ENCODE data around the gene RHBDF2.

RHBDF2 gene

GRCh38 chr17:76538941-76539570 is 37.8 kb upstream of the RHBDF2 start:
- Histone ChIP-seq H2BK12ac (ENCODE audit: low read length) (no peak overlapping the region), H3K4me3 (ENCODE audit: low read depth, low read length) (no peak overlapping the region), H3K4me1 (ENCODE audit: control insufficient read depth in 1 of 2, insufficient read depth in 2 of 2, low read length in 2 of 2) (peaks cover 19 to 32% of the 10 kb centered on the region in 2 experiments), H3K36me3 (ENCODE audit: control insufficient read depth in 1 of 2, insufficient read depth in 2 of 2, low read length in 2 of 2) (no peaks in the 10 kb centered on the region), H3K79me1 (ENCODE audit: low read length) (peaks cover 2% of the 10 kb centered on the region), H4K8ac (ENCODE audit: low read depth, low read length) (no peak overlapping the region), H2BK120ac (ENCODE audit: insufficient read depth, low read length, poor library complexity) (no peak overlapping the region), H3K27me3 (ENCODE audit: insufficient read depth, low read length) (peaks cover 33% of the 10 kb centered on the region), H4K12ac (ENCODE audit: low read depth, low read length) (no peak overlapping the region), H3K18ac (ENCODE audit: low read length) (no peak overlapping the region), H3K14ac (ENCODE audit: low read length) (no peak overlapping the region), H3K9me3 (ENCODE audit: insufficient read depth, low read depth, low read length) (peaks cover 2% of the 10 kb centered on the region), H3K23ac (ENCODE audit: low read length) (no peak overlapping the region), H3K79me2 (ENCODE audit: control insufficient read depth, insufficient read depth, low read length, poor library complexity) (peaks cover 2% of the 10 kb centered on the region), H4K91ac (ENCODE audit: low read depth, low read length) (no peak overlapping the region), H3K4ac (ENCODE audit: low read depth, low read length) (no peak overlapping the region), H2BK5ac (ENCODE audit: low read depth, low read length, poor library complexity) (no peak overlapping the region), H3K4me2 (ENCODE audit: low read length) (no peak overlapping the region), H2AK5ac (ENCODE audit: low read length) (no peak overlapping the region), H3K9ac (ENCODE audit: low read length) (no peak overlapping the region), H2AFZ (ENCODE audit: insufficient read depth, low read length, poor library complexity) (no peak overlapping the region), H3K27ac (ENCODE audit: low read depth, low read length) (no peak overlapping the region)
- no peak for DNase-seq
- no CpG with 5 or more reads among the region's 9 CpGs for WGBS (ENCODE audit: extremely low coverage, insufficient coverage, insufficient read length)

- H3K79me2 ChIP-seq (ENCODE audit: control insufficient read depth, insufficient read depth, low read length, poor library complexity) = peaks cover 2% of the 10 kb centered on the region
- peaks cover 15 to 27% of the 10 kb centered on the region in 2 experiments for H3K4me1 ChIP-seq (ENCODE audit: control insufficient read depth in 1 of 2, insufficient read depth in 2 of 2, low read length in 2 of 2)
- no peak overlapping the region for H3K14ac ChIP-seq (ENCODE audit: low read length)
- H2BK120ac ChIP-seq (ENCODE audit: insufficient read depth, low read length, poor library complexity) = no peak overlapping the region
- no peak overlapping the region for H4K91ac ChIP-seq (ENCODE audit: low read depth, low read length)
- H2AFZ ChIP-seq (ENCODE audit: insufficient read depth, low read length, poor library complexity) = no peak overlapping the region
- H3K4ac ChIP-seq (ENCODE audit: low read depth, low read length) = no peak overlapping the region
- H2AK5ac ChIP-seq (ENCODE audit: low read length) = no peak overlapping the region
- H3K4me2 ChIP-seq (ENCODE audit: low read length) = peak overlapping the region; percentile 62
- H3K9me3 ChIP-seq (ENCODE audit: insufficient read depth, low read depth, low read length) = peaks cover 2% of the 10 kb centered on the region
- no peak overlapping the region for H4K12ac ChIP-seq (ENCODE audit: low read depth, low read length)
- H3K27ac ChIP-seq (ENCODE audit: low read depth, low read length) = no peak overlapping the region
- H3K36me3 ChIP-seq (ENCODE audit: control insufficient read depth in 1 of 2, insufficient read depth in 2 of 2, low read length in 2 of 2) = no peaks in the 10 kb centered on the region
- H3K79me1 ChIP-seq (ENCODE audit: low read length) = peaks cover 2% of the 10 kb centered on the region
- no CpG with 5 or more reads among the region's 37 CpGs for WGBS (ENCODE audit: extremely low coverage, insufficient coverage, insufficient read length)
- H3K23ac ChIP-seq (ENCODE audit: low read length) = no peak overlapping the region
- H3K9ac ChIP-seq (ENCODE audit: low read length) = no peak overlapping the region
- H3K4me3 ChIP-seq (ENCODE audit: low read depth, low read length) = no peak overlapping the region
- H3K27me3 ChIP-seq (ENCODE audit: insufficient read depth, low read length) = peaks cover 33% of the 10 kb centered on the region
- no peak overlapping the region for H4K8ac ChIP-seq (ENCODE audit: low read depth, low read length)
- no peak for DNase-seq
- no peak overlapping the region for H3K18ac ChIP-seq (ENCODE audit: low read length)
- H2BK5ac ChIP-seq (ENCODE audit: low read depth, low read length, poor library complexity) = no peak overlapping the region
- no peak overlapping the region for H2BK12ac ChIP-seq (ENCODE audit: low read length)
Observed at GRCh38 chr17:76538281-76538931, 37.2 kb upstream of the RHBDF2 start.

- no peak within 1 kb of the TSS for H2AFZ ChIP-seq (ENCODE audit: insufficient read depth, low read length, poor library complexity)
- no peak within 1 kb of the TSS for H2BK5ac ChIP-seq (ENCODE audit: low read depth, low read length, poor library complexity)
- H4K8ac ChIP-seq (ENCODE audit: low read depth, low read length) = no peak within 1 kb of the TSS
- no peak within 1 kb of the TSS for H4K12ac ChIP-seq (ENCODE audit: low read depth, low read length)
- no peak within 1 kb of the TSS for H3K14ac ChIP-seq (ENCODE audit: low read length)
- H3K9me3 ChIP-seq (ENCODE audit: insufficient read depth, low read depth, low read length) = peaks cover 2% of the 10 kb centered on the region
- H2BK120ac ChIP-seq (ENCODE audit: insufficient read depth, low read length, poor library complexity) = no peak within 1 kb of the TSS
- H3K79me1 ChIP-seq (ENCODE audit: low read length) = peaks cover 2% of the 10 kb centered on the region
- no peak within 1 kb of the TSS for H3K18ac ChIP-seq (ENCODE audit: low read length)
- H3K4me1 ChIP-seq (ENCODE audit: control insufficient read depth in 1 of 2, insufficient read depth in 2 of 2, low read length in 2 of 2) = peaks cover 18 to 26% of the 10 kb centered on the region in 2 experiments
- no peak within 1 kb of the TSS for H2BK12ac ChIP-seq (ENCODE audit: low read length)
- no peaks in the 10 kb centered on the region for H3K36me3 ChIP-seq (ENCODE audit: control insufficient read depth in 1 of 2, insufficient read depth in 2 of 2, low read length in 2 of 2)
- WGBS (ENCODE audit: extremely low coverage, insufficient coverage, insufficient read length) = no CpG with 5 or more reads among the region's 95 CpGs
- H3K4me3 ChIP-seq (ENCODE audit: low read depth, low read length) = no peak within 1 kb of the TSS
- H3K4ac ChIP-seq (ENCODE audit: low read depth, low read length) = no peak within 1 kb of the TSS
- H3K79me2 ChIP-seq (ENCODE audit: control insufficient read depth, insufficient read depth, low read length, poor library complexity) = peaks cover 2% of the 10 kb centered on the region
- H3K23ac ChIP-seq (ENCODE audit: low read length) = no peak within 1 kb of the TSS
- H3K4me2 ChIP-seq (ENCODE audit: low read length) = peak within 1 kb of the TSS; percentile 62
- H3K9ac ChIP-seq (ENCODE audit: low read length) = no peak within 1 kb of the TSS
- peaks cover 33% of the 10 kb centered on the region for H3K27me3 ChIP-seq (ENCODE audit: insufficient read depth, low read length)
- peak within 1 kb of the TSS; percentile 39 for H2AK5ac ChIP-seq (ENCODE audit: low read length)
- DNase-seq = peak in 1 of 2 donors; percentile 26
- H3K27ac ChIP-seq (ENCODE audit: low read depth, low read length) = no peak within 1 kb of the TSS
- H4K91ac ChIP-seq (ENCODE audit: low read depth, low read length) = no peak within 1 kb of the TSS
Observed at GRCh38 chr17:76537578-76538280, 36.5 kb upstream of the RHBDF2 start, which contains the start of gene CYGB. Gene CYGB, minus strand, starts transcription at chr17:76537709. Its CDS starts 167 bp downstream, at chr17:76537542.

GRCh38 chr17:76537288-76537577 is 36.0 kb upstream of the RHBDF2 start:
- Histone ChIP-seq H3K27ac (ENCODE audit: low read depth, low read length) (no peak overlapping the region), H3K4me1 (ENCODE audit: control insufficient read depth in 1 of 2, insufficient read depth in 2 of 2, low read length in 2 of 2) (peaks cover 18 to 23% of the 10 kb centered on the region in 2 experiments), H2AFZ (ENCODE audit: insufficient read depth, low read length, poor library complexity) (no peak overlapping the region), H4K8ac (ENCODE audit: low read depth, low read length) (no peak overlapping the region), H3K9me3 (ENCODE audit: insufficient read depth, low read depth, low read length) (peaks cover 2% of the 10 kb centered on the region), H2BK5ac (ENCODE audit: low read depth, low read length, poor library complexity) (no peak overlapping the region), H4K12ac (ENCODE audit: low read depth, low read length) (no peak overlapping the region), H3K4me2 (ENCODE audit: low read length) (peak overlapping the region; percentile 28), H3K14ac (ENCODE audit: low read length) (no peak overlapping the region), H3K36me3 (ENCODE audit: control insufficient read depth in 1 of 2, insufficient read depth in 2 of 2, low read length in 2 of 2) (no peaks in the 10 kb centered on the region), H2AK5ac (ENCODE audit: low read length) (peak overlapping the region; percentile 39), H3K18ac (ENCODE audit: low read length) (no peak overlapping the region), H3K4me3 (ENCODE audit: low read depth, low read length) (no peak overlapping the region), H3K79me1 (ENCODE audit: low read length) (peaks cover 2% of the 10 kb centered on the region), H2BK120ac (ENCODE audit: insufficient read depth, low read length, poor library complexity) (no peak overlapping the region), H3K4ac (ENCODE audit: low read depth, low read length) (no peak overlapping the region), H3K27me3 (ENCODE audit: insufficient read depth, low read length) (peaks cover 33% of the 10 kb centered on the region), H3K9ac (ENCODE audit: low read length) (no peak overlapping the region), H4K91ac (ENCODE audit: low read depth, low read length) (no peak overlapping the region), H3K79me2 (ENCODE audit: control insufficient read depth, insufficient read depth, low read length, poor library complexity) (peaks cover 2% of the 10 kb centered on the region), H2BK12ac (ENCODE audit: low read length) (no peak overlapping the region), H3K23ac (ENCODE audit: low read length) (no peak overlapping the region)
- peak in 1 of 2 donors; percentile 43 for DNase-seq
- no CpG with 5 or more reads among the region's 26 CpGs for WGBS (ENCODE audit: extremely low coverage, insufficient coverage, insufficient read length)

All from trophoblast cell (in vitro differentiated cells and primary cell).